Activated T-cell treated with anti-CD3 and anti-CD28 coated beads, Interleukin-2, amount 50 U/mL, for 72 hours (primary cell): ENCODE measurements around the gene NTHL1. TPM values are rescaled to one million over a fixed set of nuclear protein-coding genes. Genes with fewer than 3 reads are reported as not detected.

Source experiments
- ATAC-seq, 2 donors: fragments of 150-1000 bp; cut with Tn5 transposase; replicated peaks in 1 of 2; 2 replicates each; pipeline ENCODE4 v1.10.0; 2021; ENCODE audit warnings: moderate library complexity in 2 of 2, mild to moderate bottlenecking in 1 of 2
- DNase-seq, 2 donors: peaks; one replicate each; pipeline ENCODE4 v3.0.0; 2021 to 2022; ENCODE audit warnings: mixed read lengths in 1 of 2
- H3K27ac Mint-ChIP-seq: one replicate; pipeline ENCODE4 v1.8.0; 2022; ENCODE audit warnings: mild to moderate bottlenecking, moderate library complexity, mixed read lengths
- H3K27me3 Mint-ChIP-seq: one replicate; pipeline ENCODE4 v1.8.0; 2022; ENCODE audit warnings: low read depth, mixed read lengths
- H3K36me3 Mint-ChIP-seq, 2 donors: one replicate each; pipeline ENCODE4 v1.8.0; 2022; ENCODE audit warnings: mixed read lengths in 2 of 2, mild to moderate bottlenecking in 1 of 2; ENCODE audit not compliant: insufficient read depth in 2 of 2
- H3K4me1 Mint-ChIP-seq: one replicate; pipeline ENCODE4 v1.8.0; 2022; ENCODE audit warnings: low read depth, mixed read lengths
- H3K4me3 Mint-ChIP-seq, 2 donors: one replicate each; pipeline ENCODE4 v1.8.0; 2022; ENCODE audit warnings: mild to moderate bottlenecking in 2 of 2, mixed read lengths in 2 of 2, moderate library complexity in 2 of 2
- H3K9me3 Mint-ChIP-seq, 2 donors: one replicate each; pipeline ENCODE4 v1.8.0; 2022; ENCODE audit warnings: mixed read lengths in 2 of 2
- total RNA-seq, 2 donors: library from RNA; stranded (reverse); gene quantifications; one replicate each; pipeline ENCODE4 v1.2.3, GENCODE V29; 2022

NTHL1 gene
- total RNA-seq, 2 donors from 2014 or later: 13.2 to 21.0 TPM

GRCh38 chr16:2054543-2055245 is 7.1 kb upstream of the NTHL1 start:
- no peaks in the 10 kb centered on the region for H3K9me3 Mint-ChIP-seq
- no peaks in the 10 kb centered on the region for H3K27me3 Mint-ChIP-seq
- H3K27ac Mint-ChIP-seq: no peak overlapping the region
- H3K4me3 Mint-ChIP-seq: no peak overlapping the region
- no peaks in the 10 kb centered on the region for H3K4me1 Mint-ChIP-seq
- DNase-seq (no peak), ATAC-seq (no peak)
- H3K36me3 Mint-ChIP-seq: peaks cover 0 to 1% of the 10 kb centered on the region in 2 donors

GRCh38 chr16:2053897-2054296 is 6.3 kb upstream of the NTHL1 start:
- Mint-ChIP-seq H3K36me3 (peaks cover 0 to 1% of the 10 kb centered on the region in 2 donors), H3K27me3 (no peaks in the 10 kb centered on the region), H3K9me3 (no peaks in the 10 kb centered on the region), H3K4me1 (peaks cover 3% of the 10 kb centered on the region), H3K4me3 (no peak overlapping the region), H3K27ac (no peak overlapping the region)
- ATAC-seq (no peak), DNase-seq (no peak)

- no peaks in the 10 kb centered on the region for H3K9me3 Mint-ChIP-seq
- no peaks in the 10 kb centered on the region for H3K27me3 Mint-ChIP-seq
- H3K4me1 Mint-ChIP-seq: peaks cover 10% of the 10 kb centered on the region
- no peak overlapping the region for H3K27ac Mint-ChIP-seq
- H3K4me3 Mint-ChIP-seq: no peak overlapping the region
- no peak for ATAC-seq
- DNase-seq: no peak
- peaks cover 0 to 1% of the 10 kb centered on the region in 2 donors for H3K36me3 Mint-ChIP-seq
These were observed 5.6 kb upstream of the NTHL1 start for GRCh38 chr16:2053211-2053610.

GRCh38 chr16:2048116-2048543 is 496 bp upstream of the NTHL1 start:
- Mint-ChIP-seq H3K27ac (peak overlapping the region; percentile 51), H3K4me3 (peak overlapping the region; percentile 91 to 92), H3K27me3 (no peaks in the 10 kb centered on the region), H3K4me1 (peaks cover 18% of the 10 kb centered on the region), H3K36me3 (peaks cover 0 to 1% of the 10 kb centered on the region in 2 donors), H3K9me3 (no peaks in the 10 kb centered on the region)
- DNase-seq (no peak), ATAC-seq (no peak)

GRCh38 chr16:2046893-2047329 is 723 bp downstream of the NTHL1 start:
- peaks cover 18% of the 10 kb centered on the region for H3K4me1 Mint-ChIP-seq
- no peaks in the 10 kb centered on the region for H3K27me3 Mint-ChIP-seq
- H3K9me3 Mint-ChIP-seq: no peaks in the 10 kb centered on the region
- H3K36me3 Mint-ChIP-seq: peaks cover 0 to 1% of the 10 kb centered on the region in 2 donors
- H3K4me3 Mint-ChIP-seq: peak overlapping the region; percentile 91 to 92
- DNase-seq: no peak
- H3K27ac Mint-ChIP-seq: no peak overlapping the region
- ATAC-seq: no peak

- Mint-ChIP-seq H3K9me3 (no peaks in the 10 kb centered on the region), H3K4me3 (peak overlapping the region; percentile 91 to 92), H3K4me1 (peaks cover 18% of the 10 kb centered on the region), H3K36me3 (peaks cover 0 to under 1% of the 10 kb centered on the region in 2 donors), H3K27me3 (no peaks in the 10 kb centered on the region), H3K27ac (no peak overlapping the region)
- no peak for DNase-seq
- no peak for ATAC-seq
These were observed 1.4 kb downstream of the NTHL1 start for GRCh38 chr16:2045965-2046892.

- Mint-ChIP-seq H3K4me3 (no peak overlapping the region), H3K27me3 (no peaks in the 10 kb centered on the region), H3K9me3 (no peaks in the 10 kb centered on the region), H3K36me3 (no peaks in the 10 kb centered on the region), H3K4me1 (peaks cover 18% of the 10 kb centered on the region), H3K27ac (no peak overlapping the region)
- ATAC-seq (no peak), DNase-seq (no peak)
These were observed 3.1 kb downstream of the NTHL1 start for GRCh38 chr16:2044541-2044940.

GRCh38 chr16:2043667-2044451 is 3.8 kb downstream of the NTHL1 start:
- Mint-ChIP-seq H3K27ac (no peak overlapping the region), H3K9me3 (no peaks in the 10 kb centered on the region), H3K36me3 (no peaks in the 10 kb centered on the region), H3K4me3 (no peak overlapping the region), H3K4me1 (peaks cover 14% of the 10 kb centered on the region), H3K27me3 (no peaks in the 10 kb centered on the region)
- no peak for DNase-seq
- ATAC-seq: no peak

- no peak for DNase-seq
- Mint-ChIP-seq H3K36me3 (no peaks in the 10 kb centered on the region), H3K4me3 (no peak overlapping the region), H3K9me3 (no peaks in the 10 kb centered on the region), H3K27me3 (no peaks in the 10 kb centered on the region), H3K27ac (no peak overlapping the region), H3K4me1 (peaks cover 7% of the 10 kb centered on the region)
- no peak for ATAC-seq
These were observed 4.5 kb downstream of the NTHL1 start for GRCh38 chr16:2042986-2043666.

- H3K4me3 Mint-ChIP-seq: no peak overlapping the region
These were observed 5.3 kb downstream of the NTHL1 start for GRCh38 chr16:2042171-2042985.

GRCh38 chr16:2040787-2041522 is 6.7 kb downstream of the NTHL1 start:
- H3K27ac Mint-ChIP-seq: no peak overlapping the region
- H3K9me3 Mint-ChIP-seq: no peaks in the 10 kb centered on the region
- no peak overlapping the region for H3K4me3 Mint-ChIP-seq
- DNase-seq (no peak), ATAC-seq (no peak)
- no peaks in the 10 kb centered on the region for H3K4me1 Mint-ChIP-seq
- H3K27me3 Mint-ChIP-seq: no peaks in the 10 kb centered on the region
- H3K36me3 Mint-ChIP-seq: no peaks in the 10 kb centered on the region

More at GRCh38 chr16:2042171-2042985, 5.3 kb downstream of the NTHL1 start:
- Mint-ChIP-seq H3K4me1 (peaks cover 7% of the 10 kb centered on the region), H3K27ac (no peak overlapping the region), H3K9me3 (no peaks in the 10 kb centered on the region), H3K36me3 (no peaks in the 10 kb centered on the region), H3K27me3 (no peaks in the 10 kb centered on the region)
- DNase-seq (no peak), ATAC-seq (no peak)
